ENCODE results near the gene TMPRSS12.
"Not testable (repeated sequence)": the region's sequence is repeated elsewhere in the genome, so short reads cannot be mapped to it uniquely, and the experiment has no call there.

The TMPRSS12 gene, protein sequence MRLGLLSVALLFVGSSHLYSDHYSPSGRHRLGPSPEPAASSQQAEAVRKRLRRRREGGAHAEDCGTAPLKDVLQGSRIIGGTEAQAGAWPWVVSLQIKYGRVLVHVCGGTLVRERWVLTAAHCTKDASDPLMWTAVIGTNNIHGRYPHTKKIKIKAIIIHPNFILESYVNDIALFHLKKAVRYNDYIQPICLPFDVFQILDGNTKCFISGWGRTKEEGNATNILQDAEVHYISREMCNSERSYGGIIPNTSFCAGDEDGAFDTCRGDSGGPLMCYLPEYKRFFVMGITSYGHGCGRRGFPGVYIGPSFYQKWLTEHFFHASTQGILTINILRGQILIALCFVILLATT

DNA sequence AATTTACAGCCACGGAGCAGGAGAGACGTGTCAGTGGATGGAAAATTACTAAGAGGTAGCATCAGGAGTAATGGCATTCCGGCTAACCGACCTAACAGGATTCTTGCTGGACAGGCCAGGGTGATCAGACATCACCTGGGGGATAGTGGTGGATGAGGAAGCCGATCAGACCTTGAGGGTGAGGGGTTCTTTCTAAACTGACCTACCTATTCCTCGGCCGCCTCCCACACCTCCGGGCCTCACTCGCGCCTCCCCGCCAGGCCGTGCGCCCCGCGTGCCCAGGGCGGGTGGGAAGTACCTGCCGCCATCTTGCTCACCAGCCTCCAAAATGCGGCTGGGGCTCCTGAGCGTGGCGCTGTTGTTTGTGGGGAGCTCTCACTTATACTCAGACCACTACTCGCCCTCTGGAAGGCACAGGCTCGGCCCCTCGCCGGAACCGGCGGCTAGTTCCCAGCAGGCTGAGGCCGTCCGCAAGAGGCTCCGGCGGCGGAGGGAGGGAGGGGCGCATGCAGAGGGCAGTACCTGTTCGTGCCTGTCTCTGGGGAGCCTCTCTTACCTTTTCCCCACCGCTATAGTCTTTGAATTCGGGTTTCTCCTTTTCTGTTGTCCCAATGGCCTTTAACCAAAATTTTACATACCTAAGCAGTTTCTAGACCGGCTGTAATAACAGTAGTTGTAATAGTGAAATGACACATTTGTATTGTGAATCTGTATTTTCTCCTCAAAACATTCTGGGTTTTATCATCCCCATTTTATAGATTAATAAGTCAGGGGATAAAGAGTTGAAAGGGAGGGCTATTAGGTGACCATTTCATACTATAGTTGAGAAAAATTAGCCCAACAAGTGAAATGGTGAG lies at the start of gene TMPRSS12:
Gene TMPRSS12, plus strand, starts transcription at position 290 of the 857 bp plus-strand sequence. Its CDS starts 39 bp downstream, at position 329.
- FAIRE-seq: no peak

DNA sequence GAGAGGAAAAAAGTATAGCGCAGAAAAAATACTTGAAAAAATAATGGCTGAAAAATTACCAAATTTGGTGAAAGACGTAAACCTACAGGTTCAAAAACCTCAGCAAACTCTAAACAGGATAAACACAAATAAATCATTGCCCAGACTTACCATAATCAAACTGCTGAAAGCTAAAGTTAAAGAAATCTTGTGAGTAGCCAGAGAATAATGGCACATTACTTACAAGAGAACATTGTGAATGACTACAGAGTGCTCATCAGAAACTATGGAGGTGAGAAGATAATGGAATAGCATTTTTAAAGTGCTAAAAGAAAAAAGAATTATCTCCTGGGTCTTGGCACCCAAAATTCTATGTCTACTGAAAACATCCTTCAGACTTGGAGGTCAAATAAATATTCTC lies 42.8 kb upstream of the TMPRSS12 start:
- FAIRE-seq: no peak

DNA sequence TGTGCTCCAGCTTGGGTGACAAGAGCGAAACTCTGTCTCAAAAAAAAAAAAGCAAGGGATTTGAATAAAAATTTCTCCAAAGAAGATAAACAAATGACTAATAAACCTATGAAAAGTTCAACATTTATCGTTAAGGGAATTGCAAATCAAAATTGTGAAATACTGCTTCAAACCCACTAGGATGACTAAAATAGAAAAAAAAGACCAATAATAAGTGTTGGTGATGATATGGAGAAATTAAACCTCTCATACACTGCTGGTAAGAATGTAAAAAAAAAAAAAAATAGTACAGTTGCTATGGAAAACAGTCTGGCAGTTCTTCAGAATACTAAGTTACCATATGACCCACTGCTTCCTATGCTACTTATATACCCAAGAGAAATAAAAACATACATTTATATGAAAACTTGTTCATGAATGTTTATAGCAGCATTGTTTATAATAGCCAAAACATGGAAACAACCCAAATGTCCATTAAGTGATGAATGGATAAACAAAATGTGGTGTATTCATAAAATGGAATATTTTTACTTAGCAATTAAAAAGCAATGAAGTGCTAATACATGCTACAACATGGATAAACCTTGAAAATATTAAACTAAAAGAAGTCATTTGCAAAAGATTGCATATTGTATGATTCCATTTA lies 39.4 kb upstream of the TMPRSS12 start:
- FAIRE-seq: no peak

DNA sequence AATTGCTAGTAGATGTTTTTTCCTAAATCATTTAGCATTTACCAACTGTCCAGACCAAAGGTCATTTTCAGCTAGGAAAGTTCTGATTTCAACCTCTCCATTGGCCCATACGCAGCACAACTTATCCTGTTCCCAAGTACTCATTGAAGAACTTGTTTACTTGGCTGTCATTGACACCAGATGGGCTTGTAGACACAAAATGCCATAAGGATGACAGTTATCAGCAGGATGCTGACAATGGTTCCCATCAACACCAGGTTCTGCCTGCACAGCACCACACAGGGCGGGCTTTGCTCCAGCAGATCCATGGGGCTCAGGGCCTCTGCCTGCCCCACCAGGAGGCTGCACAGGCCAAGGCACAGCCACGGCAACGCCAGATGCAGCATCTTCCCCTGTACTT lies 36.5 kb upstream of the TMPRSS12 start:
- FAIRE-seq: no peak

DNA sequence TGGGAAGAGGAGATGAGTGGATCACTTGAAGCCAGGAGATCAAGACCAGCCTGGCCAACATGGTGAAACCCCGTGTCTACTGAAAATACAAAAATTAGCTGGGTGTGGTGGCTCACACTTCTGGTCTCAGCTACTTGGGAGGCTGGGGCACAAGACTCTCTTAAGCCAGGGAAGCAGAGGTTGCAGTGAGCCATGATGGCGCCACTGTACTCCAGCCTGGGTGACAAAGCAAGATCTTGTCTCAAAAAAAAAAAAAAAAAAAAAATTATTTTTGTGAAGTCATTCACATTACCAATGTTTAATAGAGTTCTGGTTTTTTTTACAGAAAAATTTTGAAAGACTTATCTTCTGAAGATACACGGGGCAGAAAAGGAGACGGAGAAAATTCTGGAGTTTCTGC lies 33.6 kb upstream of the TMPRSS12 start:
- not testable (repeated sequence) for FAIRE-seq

DNA sequence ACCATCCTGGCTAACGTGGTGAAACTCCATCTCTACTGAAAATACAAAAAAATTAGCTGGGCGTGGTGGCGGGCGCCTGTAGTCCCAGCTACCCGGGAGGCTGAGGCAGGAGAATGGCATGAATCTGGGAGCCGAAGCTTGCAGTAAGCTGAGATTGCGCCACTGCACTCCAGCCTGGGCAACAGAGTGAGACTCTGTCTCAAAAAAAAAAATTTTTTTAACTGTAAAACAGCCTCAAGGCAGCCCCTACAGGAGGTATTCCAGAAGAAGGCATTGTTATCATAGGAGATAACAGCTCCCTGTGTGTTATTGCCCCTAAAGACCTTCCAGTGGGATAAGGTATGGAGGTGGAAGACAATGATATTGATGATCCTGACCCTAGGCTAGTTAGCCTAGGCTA lies 27.8 kb upstream of the TMPRSS12 start:
- FAIRE-seq: not testable (repeated sequence)

DNA sequence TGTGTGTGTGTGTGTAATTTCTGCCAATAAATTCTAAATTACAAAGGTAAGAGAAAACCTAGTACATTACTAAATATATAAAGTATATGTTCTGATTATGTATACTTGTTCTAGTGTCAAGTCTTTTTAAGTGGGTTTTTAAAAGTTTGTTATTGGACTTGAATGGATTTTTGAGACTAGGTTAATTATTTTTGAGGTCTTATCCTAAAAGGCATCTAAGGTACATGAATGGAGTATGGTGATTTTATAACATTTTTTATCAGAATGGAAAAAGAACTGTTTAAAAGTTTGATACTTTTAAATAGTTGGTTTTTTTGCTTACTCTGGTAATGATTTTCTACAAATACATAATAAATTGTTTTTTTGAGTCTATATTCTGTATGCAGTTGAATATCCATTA lies 22.5 kb upstream of the TMPRSS12 start:
- FAIRE-seq: no peak

DNA sequence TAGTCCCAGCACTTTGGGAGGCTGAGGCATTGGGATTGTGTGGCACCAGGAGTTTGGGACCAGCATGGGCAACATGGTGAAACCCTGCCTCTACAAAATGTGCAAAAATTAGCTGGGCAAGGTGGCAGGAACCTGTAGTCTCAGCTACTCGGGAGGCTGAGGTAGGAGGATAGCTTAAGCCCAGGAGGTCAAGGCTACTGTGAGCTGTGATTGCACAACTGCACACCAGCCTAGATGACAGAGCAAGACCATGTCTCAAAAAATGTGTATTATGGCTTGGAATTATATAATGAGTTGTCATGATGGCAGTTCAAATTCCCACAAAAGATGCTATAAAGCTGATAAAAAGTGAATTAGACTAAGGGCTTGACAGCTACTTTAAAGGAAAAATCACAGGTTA lies 20.6 kb upstream of the TMPRSS12 start:
- no peak for FAIRE-seq

DNA sequence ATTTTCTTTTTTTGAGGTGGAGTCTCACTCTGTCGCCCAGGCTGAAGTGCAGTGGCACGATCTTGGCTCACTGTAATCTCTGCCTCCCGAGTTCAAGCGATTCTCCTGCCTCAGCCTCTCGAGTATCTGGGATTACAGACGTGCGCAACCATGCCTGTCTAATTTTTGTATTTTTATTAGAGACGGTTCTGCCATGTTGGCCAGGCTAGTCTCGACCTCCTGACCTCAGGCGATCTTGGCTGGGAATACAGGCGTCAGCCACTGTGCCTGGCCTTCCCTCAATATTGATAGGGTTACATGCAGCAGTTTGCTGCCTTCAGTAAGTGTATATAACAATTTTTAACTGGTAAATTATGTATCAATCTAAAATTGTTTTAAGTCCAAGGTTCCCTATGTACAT lies 19.0 kb upstream of the TMPRSS12 start:
- FAIRE-seq: not testable (repeated sequence)

DNA sequence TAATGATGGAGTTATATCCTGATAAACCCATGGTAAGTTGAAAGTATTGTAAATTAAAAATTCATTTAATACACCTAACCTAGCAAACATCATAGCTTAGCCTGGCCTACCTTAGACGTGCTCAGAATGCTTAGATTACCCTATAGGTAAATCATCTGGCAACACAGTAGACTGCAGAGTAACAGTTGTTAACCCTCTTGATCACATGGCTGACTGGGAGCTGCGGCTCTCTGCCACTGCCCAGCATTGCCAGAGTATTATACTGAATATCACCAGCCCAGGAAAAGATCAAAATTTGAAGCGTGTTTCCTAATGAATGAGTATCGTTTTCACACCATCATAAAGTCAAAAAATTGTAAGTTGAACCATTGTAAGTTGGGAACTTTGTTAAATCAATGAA lies 17.8 kb upstream of the TMPRSS12 start:
- no peak for FAIRE-seq

DNA sequence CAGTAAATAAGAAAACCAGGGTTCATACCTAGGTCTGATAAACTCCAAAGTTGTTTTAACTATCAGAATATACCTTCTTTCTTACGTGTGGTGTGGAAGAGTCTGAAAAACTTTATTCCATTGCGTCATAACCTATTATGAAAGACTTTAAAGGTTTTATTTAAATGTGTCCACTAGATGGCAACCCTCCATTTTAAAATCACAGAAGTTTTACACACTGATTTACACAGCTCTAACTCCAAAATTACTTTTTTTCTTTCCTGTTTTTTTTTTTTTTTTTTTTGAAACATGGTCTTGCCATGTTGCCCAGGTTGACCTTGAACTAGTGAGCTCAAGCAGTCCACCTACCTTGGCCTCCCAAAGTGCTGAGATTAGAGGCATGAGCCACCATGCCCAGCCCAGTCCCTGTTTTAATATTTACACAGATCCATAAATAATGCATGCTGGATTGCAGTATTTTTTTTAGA lies 17.3 kb upstream of the TMPRSS12 start:
- FAIRE-seq: peak; percentile 86

DNA sequence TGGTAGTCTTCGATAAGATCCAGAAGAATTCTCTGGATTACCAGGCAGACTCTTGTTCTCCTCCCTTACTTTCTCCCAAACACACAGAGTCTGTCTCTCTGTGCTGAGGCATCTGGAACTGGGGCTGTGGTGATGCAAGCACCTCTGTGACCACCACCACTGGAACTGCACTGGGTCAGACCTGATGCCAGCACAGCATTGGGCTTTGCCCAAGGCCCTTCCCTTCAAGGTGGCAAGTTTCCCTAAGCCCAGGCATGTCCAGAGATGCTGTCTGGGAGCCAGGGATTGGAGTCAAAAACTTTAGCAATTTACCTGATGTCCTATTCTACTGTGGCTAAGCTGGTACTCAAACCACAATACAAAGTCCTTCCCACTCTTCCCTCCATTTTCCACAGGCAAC lies 14.6 kb upstream of the TMPRSS12 start:
- FAIRE-seq: no peak

DNA sequence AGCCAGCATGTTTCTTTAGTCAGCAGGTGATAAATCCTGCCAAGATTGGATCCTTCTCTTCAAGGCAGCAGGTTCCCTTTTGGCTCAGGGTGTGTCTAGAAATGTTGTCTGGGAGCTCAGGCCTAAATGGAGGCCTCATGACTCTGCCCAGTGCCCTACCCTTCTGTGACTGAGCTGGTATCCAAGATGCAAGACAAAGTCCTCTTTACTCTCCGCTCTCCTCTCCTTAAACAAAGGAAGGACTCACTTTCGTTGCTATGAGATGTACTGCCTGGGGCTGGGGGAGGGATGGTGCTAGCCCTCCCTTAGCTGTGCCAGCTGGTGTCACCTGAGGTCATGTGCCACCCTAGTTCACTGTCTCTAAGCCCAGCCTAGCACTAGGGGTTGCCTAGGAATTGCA lies 13.8 kb upstream of the TMPRSS12 start:
- no peak for FAIRE-seq

DNA sequence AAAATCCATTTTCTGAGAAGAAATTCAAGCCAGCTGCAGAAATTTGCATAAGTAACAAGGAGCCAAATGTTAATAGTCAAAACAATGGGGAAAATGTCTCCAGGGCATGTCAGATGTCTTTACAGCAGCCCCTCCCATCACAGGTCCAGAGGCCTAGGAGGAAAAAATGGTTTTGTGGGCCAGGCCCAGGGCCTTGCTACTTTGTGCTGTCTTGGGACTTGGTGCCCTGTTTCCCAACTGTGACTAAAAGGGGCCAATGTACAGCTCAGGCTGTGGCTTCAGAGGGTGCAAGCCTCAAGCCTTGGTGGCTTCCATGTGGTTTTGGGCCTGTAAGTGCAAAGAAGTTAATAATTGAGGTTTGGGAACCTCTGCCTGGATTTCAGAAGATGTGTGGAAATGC lies 8.9 kb upstream of the TMPRSS12 start:
- FAIRE-seq: not testable (repeated sequence)

DNA sequence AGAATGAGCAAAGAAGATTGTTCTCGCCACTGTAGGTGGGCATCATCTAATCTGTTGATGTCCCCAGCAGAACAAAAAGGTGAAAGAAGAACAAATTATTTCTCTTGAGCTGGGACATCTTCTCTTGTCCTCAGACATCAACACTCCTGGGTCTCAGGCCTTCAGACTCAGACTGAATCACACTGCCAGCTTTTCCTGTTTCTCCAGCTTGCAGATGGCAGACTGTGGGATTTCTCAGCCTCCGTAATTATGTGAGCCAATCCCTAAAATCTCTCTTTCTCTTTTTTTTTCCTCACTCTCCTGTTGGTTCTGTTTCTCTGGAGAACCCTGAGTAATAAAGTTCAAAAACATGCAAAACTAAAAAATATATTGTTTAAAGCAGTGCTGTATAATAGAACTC lies 3.7 kb upstream of the TMPRSS12 start:
- FAIRE-seq: no peak

DNA sequence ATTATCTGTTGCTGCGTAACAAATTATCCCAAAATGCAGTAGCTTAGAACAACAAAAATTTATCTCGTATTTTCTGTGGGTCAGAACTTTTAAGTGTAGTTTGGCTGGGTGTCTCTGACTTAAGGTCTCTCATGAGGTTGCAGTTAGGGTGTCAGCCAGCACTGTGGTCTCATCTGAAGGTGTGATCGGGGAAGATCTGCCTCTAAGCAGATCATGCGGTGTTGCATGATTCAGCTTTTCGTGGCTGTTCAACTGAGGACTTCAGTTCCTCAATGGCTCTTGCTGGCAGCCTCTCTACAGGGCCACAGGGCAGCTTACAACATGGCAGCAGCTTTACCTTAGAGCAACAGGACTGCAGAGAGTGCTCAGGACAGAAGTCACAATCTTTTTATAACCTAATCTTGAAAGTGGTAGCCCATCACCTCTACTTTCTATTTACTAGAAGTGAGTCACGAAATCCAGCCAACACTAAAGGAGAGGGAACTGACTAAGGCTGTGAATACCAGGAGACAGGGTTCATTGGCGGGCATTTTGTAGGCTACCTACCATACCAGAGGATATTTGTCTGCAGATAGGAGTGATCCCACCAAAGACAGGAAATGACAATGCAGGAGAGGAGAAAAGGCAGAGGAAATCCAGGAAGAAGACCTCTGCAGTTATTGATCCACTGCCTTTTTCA lies 1.8 kb upstream of the TMPRSS12 start:
- no peak for FAIRE-seq

DNA sequence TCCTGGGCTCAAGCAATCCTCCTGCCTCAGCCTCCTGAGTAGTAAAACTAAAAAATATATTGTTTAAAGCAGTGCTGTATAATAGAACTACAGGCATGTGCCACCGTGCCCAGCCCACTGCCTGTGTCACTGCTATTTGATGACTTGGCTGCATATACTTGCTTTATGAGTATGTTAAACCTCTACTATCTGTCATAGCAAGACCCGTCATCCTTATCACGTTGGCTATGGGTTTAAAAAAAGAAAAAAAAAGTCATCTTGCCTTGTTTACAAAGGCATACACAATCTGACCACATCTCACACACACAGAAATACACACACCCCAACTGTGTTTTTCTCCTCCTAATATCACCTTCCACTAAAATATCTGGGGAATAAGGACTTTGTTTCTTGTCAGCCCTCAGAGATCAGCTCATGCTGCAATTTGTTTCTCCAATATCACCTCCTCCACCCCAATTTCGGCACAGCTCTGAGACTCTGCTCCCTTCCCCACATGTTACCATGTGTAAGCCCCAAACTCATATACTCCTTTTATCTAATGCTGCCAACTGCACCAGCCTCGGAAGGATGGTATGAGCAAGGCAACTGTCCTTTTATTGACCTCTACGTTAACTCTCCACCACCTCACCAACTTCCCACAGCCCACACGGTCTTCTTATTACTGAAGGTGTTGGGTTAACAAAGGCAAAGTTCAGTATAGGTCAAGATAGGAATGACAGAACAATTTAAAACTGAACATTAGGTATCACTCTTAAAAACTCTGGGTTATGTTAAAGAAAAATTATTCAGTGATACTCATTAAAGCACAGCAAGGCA lies 802 bp upstream of the TMPRSS12 start:
- FAIRE-seq: no peak

DNA sequence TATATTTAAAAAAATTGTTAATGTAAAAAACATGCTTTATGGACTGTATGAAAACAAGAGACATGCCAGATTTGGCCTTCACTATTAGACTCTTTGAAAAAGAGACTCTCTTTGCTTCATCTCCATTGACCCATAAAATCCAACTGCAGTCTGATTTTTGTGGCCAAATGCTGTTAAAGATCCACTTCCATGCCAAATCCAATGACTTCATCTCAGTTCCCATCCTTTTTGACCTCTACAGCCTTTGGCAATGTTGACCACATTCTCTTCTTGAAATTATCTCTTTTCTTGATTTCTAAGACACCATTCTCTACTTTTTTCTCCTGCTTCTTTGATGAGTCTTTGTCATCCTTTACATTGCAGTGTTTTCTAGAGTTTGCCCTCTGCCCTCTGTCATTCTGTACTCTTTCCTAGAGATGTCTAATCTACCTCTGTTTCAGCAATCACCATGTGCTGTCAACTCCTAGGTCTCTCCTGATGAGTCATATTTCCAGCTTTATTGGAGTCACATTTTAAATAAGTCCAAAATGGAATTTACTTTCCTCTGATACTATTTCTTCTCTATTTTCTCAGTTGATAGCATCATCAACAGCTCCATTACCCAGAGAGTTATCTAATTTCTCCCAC lies 2.4 kb downstream of the TMPRSS12 start:
- FAIRE-seq: no peak

DNA sequence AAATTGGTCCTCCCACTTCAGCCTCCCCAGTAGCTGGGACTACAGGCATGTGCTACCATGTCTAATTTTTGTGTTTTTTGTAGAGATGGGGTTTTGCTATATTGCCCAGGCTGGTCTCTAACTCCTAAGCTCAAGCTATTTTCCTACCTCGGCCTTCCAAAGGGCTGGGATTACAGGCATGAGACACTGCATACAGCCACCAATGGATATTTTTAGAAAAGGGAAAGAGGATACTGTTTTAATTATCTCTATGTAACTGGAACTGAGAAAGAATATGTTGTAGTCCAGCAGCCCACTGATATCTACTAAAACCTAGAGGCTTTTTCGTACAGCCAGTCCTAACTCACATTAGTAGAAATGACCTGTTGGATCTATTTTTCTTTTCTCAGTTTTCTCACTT lies 6.2 kb downstream of the TMPRSS12 start:
- FAIRE-seq: no peak

DNA sequence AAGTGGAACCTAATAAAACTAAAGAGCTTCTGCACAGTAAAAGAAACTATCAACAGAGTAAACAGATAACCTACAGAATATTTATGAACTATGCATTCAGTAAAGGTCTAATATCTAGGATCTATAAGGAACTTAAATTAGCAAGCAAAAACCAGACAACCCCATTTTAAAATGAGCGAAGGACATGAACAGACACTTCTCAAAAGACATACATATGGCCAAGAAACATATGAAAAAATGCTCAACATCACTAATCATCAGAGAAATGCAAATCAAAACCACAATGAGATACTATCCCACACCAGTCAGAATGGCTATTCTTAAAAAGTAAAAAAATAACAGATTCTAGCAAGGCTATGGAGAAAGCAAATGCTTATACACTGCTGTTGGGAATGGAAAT lies 12.5 kb downstream of the TMPRSS12 start:
- FAIRE-seq: not testable (repeated sequence)

DNA sequence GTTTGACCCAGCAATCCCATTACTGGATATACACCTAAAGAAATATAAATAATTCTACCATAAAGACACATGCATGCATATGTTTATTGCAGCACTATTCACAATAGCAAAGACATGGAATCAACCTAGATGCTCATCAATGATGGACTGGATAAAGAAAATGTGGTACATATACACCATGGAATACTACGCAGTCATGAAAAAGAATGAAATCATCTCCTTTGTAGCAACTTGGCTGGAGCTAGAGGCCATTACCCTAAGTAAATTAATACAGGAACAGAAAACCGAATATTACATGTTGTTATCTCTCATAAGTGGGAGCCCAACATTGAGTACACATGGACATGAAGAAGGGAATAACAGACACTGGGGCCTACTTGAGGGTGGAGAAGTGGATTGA lies 13.0 kb downstream of the TMPRSS12 start:
- FAIRE-seq: not testable (repeated sequence)
